Caki2 (cell line): ENCODE data around the gene USP28. TPM values are rescaled to one million over a fixed set of nuclear protein-coding genes. Genes with fewer than 3 reads are reported as not detected.
A peak's percentile ranks its signal among the peaks of the same experiment; 100 is the strongest.
"Not testable (repeated sequence)": the region's sequence is repeated elsewhere in the genome, so short reads cannot be mapped to it uniquely, and the experiment has no call there.

Experiments used
- DNase-seq: peaks from one replicate; pipeline ENCODE4 v3.0.0-alpha.2; 2015; ENCODE audit warnings: low read depth
- in situ Hi-C: cut with HindIII; loops from 2 replicates; pipeline ENCODE4 v1.10.0; 2016; ENCODE audit warnings: low sequenced_read_pairs, low pct_unique_long_range_greater_than_20kb, mixed read lengths
- total RNA-seq: library from RNA; depleted of rRNA; stranded (reverse); fragments of >200 nt; shearing (Covaris generic); gene quantifications from 2 replicates; pipeline ENCODE4 v1.2.3, GENCODE V29; 2014; ENCODE audit warnings: low replicate concordance; rRNA removed

USP28 gene, protein sequence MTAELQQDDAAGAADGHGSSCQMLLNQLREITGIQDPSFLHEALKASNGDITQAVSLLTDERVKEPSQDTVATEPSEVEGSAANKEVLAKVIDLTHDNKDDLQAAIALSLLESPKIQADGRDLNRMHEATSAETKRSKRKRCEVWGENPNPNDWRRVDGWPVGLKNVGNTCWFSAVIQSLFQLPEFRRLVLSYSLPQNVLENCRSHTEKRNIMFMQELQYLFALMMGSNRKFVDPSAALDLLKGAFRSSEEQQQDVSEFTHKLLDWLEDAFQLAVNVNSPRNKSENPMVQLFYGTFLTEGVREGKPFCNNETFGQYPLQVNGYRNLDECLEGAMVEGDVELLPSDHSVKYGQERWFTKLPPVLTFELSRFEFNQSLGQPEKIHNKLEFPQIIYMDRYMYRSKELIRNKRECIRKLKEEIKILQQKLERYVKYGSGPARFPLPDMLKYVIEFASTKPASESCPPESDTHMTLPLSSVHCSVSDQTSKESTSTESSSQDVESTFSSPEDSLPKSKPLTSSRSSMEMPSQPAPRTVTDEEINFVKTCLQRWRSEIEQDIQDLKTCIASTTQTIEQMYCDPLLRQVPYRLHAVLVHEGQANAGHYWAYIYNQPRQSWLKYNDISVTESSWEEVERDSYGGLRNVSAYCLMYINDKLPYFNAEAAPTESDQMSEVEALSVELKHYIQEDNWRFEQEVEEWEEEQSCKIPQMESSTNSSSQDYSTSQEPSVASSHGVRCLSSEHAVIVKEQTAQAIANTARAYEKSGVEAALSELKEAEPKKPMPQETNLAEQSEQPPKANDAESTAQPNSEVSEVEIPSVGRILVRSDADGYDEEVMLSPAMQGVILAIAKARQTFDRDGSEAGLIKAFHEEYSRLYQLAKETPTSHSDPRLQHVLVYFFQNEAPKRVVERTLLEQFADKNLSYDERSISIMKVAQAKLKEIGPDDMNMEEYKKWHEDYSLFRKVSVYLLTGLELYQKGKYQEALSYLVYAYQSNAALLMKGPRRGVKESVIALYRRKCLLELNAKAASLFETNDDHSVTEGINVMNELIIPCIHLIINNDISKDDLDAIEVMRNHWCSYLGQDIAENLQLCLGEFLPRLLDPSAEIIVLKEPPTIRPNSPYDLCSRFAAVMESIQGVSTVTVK
- 16.8 and 24.9 TPM in 2 replicates for total RNA-seq

GRCh38 chr11:113875234-113876073 is at the start of gene USP28:
USP28 (minus strand) TSS chr11:113875572; CDS start chr11:113875501, 71 bp downstream.
- peak; percentile 81 for DNase-seq
- in situ Hi-C loops: no loop called here

GRCh38 chr11:113923572-113923971 is 48.2 kb upstream of the USP28 start:
- in situ Hi-C loops: no loop called here
- no peak for DNase-seq

DNA sequence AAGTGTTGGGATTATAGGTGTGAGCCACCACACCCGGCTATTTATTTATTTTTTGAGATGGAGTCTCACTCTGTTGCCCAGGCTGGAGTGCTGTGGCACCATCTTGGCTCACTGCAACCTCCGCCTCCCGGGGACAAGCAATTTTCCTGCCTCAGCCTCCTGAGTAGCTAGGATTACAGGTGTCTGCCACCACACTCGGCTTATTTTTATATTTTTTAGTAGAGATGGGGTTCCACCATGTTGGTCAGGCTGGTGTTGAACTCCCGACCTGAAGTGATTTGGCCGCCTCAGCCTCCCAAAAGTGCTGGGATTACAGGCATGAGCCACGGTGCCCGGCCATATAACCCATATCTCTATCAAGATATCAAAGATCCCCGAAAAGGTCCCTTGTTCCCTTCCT is 36.1 kb upstream of the USP28 start:
- in situ Hi-C loops, DNase-seq: not testable (repeated sequence)

GRCh38 chr11:113908098-113908497 is 32.7 kb upstream of the USP28 start:
- DNase-seq: no peak
- in situ Hi-C loops: no loop called here

DNA sequence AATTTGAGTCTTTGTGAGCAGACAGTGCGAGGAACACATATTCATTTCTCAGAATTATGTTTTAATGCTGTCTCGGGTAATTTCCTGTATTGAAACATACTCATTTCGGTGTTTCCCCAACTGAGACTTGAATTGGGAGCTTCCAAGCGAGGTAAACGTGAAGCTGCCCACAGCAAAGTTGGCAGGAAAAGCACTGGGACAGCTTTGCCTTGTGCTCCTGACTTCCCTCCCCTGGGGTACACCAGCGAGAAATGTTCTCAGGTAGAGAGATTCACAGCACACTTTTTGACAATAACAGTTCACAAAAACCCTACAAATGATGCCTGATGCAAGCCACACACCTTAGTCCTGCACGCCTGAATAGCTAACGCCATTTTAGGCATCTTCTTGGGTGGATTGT is 32.3 kb upstream of the USP28 start:
- no peak for DNase-seq
- in situ Hi-C loops: no loop called here

DNA sequence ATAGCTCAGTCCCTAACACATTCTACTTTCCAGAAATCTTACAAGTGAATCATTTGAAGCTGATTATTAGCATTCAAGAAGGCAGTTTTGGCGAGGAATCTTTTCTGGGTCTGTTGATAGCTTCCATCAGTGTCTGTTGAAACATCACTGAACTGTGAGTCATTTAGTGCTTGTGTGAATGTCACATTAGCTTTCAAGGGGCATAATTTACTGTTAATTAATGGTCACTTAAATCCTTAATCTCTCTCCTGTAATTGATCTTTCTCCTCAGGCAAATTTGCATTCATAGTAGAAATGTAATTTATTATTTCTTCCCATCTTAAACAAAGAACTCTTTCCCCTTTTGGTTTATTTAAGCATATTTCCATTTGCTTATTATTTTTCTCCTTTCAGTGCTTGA is 31.8 kb upstream of the USP28 start:
- in situ Hi-C loops: no loop called here
- no peak for DNase-seq

DNA sequence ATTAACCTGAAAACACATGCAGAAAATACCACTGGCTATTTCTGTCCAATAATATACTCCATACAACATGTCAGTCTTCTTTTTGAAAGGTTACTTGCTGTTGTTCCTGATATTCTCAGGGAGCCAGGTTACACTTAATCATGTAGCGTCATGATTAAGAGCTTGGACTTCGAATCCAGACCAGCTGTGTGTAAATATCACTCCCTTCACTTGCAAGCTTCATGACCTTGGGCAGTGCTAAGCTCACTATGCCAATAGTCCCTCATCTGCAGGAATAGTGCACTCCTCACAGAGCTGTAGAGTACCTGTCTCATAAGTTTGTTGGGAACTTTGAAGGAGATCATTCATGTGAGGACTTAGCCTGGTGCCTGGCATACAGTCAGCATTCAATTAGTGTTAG is 31.1 kb upstream of the USP28 start:
- in situ Hi-C loops: no loop called here
- DNase-seq: no peak

DNA sequence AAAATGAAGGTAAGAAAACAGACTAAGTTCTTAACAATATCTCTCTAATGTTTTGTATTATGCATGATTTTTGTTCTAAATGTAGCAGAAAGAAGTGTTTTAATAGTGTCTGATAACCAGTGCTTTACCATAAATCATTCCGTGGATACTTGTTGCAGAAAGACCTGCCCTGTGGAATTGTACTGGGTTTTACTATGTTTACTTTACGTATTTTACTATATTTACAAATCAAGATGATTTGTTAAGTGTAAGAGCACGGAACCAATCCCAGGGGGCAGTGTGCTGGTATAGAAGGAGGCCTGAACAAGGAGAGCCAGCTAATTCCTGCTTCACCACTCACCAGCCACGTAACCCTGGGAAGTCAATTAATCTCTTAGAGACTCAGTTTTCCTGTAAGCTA is 30.7 kb upstream of the USP28 start:
- in situ Hi-C loops: no loop called here
- no peak for DNase-seq

- in situ Hi-C loops: no loop called here
- DNase-seq: no peak
Observed at GRCh38 chr11:113904379-113905101, 29.2 kb upstream of the USP28 start, which contains the start of gene HTR3B. HTR3B (plus strand) TSS chr11:113904796; CDS start chr11:113904934, 138 bp downstream.

DNA sequence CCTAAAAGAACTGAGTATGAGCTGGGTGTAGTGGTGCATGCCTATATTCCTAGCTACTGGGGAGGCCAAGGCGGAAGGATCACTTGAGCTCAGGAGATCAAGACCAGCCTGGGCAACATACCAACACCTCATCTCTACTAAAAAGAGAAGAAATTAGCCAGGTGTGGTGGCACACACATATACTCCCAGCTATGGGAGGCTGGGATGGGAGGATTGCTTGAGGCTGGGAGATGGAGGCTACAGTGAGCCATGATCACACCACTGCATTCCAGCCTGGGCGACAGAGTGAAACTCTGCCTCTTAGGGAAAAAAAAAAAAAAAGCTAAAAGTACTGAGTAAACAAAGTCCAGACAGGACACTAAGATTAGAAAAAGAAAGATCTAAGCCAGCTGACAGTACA is 25.8 kb upstream of the USP28 start:
- no peak for DNase-seq
- in situ Hi-C loops: no loop called here

DNA sequence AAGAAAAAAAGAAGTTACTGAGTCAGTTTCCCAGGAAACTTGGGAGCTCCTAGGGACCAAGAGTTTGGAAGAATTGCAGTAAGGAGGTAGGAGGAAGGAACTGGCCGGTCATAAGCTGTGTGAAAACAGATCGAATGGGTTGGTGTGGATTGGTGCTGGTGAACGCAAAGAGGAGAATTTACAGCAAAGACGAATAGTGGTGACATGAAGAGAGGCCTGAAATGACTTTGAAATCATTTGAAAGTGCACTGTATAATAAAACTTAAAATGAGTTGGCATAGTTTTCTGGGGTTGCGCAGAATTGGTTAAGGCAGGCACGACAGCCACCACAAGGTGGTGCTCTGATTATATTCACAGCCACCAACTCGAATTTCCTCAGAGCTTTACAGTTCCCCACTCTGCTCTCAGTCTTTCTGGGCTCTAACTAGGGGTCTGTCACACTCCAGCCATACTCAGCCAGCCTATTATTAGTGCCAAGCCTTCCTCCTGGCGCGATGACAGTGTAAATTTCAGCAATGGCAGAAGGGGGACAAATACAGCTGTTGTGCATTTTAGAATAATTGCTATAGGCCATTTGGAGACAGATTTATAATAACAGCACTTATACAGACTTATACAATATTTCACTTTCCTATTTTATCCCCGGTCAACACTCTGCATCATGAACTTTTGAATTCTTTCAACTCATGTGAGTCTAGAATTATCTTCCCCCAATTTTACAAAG is 20.9 kb upstream of the USP28 start:
- peak; percentile 8 for DNase-seq
- in situ Hi-C loops: no loop called here

DNA sequence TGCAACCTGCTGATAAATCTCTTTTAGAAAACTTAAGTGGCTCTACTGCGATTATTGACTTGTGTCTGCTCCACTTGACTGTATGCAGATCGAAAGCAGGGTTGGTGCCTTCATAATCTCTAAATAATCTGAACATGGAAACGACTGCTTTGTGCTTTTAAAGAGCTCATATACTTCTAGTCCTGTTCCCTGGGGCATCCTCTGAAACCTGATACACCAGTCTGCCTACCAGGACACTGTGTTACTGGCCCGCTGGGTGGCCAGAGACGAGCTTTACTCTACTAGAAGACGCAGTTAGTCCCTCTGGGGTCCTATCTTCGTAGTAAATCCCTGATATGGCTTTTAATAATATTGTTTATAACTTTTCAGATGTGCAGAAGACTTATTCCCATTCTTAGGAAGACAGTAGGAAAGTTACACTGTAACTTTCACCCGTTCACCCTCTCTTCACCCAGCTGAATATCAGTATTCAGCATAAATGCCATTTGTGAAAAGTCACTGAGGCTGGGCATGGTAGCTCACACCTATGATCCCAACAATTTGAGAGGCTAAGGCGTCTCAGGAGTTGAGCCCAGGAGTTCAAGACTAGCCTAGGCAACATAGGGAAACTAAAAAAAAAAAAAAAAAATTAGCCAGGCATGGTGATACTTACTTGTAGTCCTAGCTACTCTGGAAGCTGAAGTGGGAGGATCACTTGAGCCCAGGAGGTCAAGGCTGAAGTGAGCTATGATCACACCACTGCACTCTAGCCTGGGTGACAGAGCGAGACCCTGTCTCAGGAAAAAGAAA is 20.2 kb upstream of the USP28 start:
- in situ Hi-C loops: no loop called here
- no peak for DNase-seq

DNA sequence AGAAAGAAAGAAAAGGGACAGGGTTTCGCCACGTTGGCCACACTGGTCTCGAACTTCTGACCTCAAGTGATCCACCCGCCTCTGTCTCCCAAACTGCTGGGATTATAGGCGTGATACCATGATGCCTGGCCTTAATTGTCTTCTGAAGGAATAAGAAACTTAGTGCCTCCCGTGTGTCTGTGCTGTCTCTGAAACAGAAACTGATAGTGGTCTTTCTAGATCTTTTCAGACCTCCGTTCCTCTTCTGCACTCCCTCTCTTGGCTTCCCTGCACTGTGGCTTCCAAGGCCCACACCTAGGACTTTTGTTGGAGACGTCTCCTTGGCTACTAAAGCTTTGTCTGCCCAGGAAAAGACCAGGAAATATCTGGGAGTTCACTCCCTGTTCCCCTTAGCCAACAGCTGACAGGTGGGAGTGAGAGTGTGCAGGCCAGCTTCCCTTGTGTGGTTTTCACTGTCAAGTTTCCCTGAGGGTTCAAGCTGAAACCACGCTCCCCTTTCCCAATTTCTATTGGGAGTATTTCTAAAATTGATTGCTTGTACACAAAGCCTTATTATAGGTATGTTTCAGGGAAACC is 19.1 kb upstream of the USP28 start:
- in situ Hi-C loops: no loop called here
- DNase-seq: no peak

DNA sequence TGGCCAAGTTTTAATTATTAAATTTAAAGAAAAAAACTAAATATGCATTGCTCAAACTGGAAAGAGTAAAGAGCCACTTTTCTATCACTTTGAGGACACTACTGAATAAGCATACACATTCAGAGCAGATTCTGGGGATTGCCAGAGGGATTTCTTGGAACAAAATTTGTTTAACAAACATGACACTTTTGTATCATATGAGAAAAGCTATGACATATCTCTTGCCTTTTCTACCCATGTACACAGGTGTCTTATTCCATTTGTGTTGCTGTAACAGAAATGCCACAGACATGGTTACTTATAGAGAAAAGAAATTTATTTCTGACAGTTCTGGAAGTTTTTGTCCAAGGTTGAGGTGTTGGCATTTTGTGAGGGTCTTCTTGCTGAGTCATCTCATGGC is 13.5 kb upstream of the USP28 start:
- in situ Hi-C loops: no loop called here
- DNase-seq: no peak

GRCh38 chr11:113885897-113886296 is 10.5 kb upstream of the USP28 start:
- no peak for DNase-seq
- in situ Hi-C loops: no loop called here

GRCh38 chr11:113884361-113884836 is 9.0 kb upstream of the USP28 start:
- in situ Hi-C loops: no loop called here
- DNase-seq: no peak
